Measurements from ENCODE around the gene OR4D6. TPM values are rescaled to one million over a fixed set of nuclear protein-coding genes. Genes with fewer than 3 reads are reported as not detected.
"Not testable (repeated sequence)": the region's sequence is repeated elsewhere in the genome, so short reads cannot be mapped to it uniquely, and the experiment has no call there.

OR4D6 gene
- not detected for polyA plus RNA-seq (ENCODE audit: insufficient read length)
- long read RNA-seq, donor 1: 0 reads
- long read RNA-seq, donor 2: 0 reads
- long read RNA-seq, donor 3: 0 reads
- long read RNA-seq, donor 4: 0 reads
- long read RNA-seq, donor 5: 0 reads
- long read RNA-seq, donor 6: 0 reads
- long read RNA-seq, donor 7: 0 reads
- long read RNA-seq, donor 8: 0 reads

- no peak for DNase-seq
These were observed at the start of gene OR4D6 for GRCh38 chr11:59456661-59457060. Gene OR4D6 (plus strand): TSS chr11:59456961. CDS start chr11:59456961, 0 bp downstream.

- DNase-seq: no peak
These were observed 43.1 kb upstream of the OR4D6 start for GRCh38 chr11:59413646-59414045.

- DNase-seq: no peak
These were observed 41.6 kb upstream of the OR4D6 start for GRCh38 chr11:59415111-59415510.

- no peak for DNase-seq
These were observed 40.1 kb upstream of the OR4D6 start for GRCh38 chr11:59416613-59417012.

GRCh38 chr11:59417023-59417422 lies 39.7 kb upstream of the OR4D6 start:
- DNase-seq: no peak

GRCh38 chr11:59418156-59418555 lies 38.6 kb upstream of the OR4D6 start:
- DNase-seq: no peak

GRCh38 chr11:59423835-59424234 lies 32.9 kb upstream of the OR4D6 start:
- DNase-seq: no peak

GRCh38 chr11:59425131-59425530 lies 31.6 kb upstream of the OR4D6 start:
- DNase-seq: no peak

GRCh38 chr11:59426361-59427067 lies 30.2 kb upstream of the OR4D6 start, which contains the start of gene OR5A2:
Gene OR5A2 (minus strand): TSS chr11:59426413. CDS start chr11:59422953, 3,460 bp downstream.
- DNase-seq: no peak

- no peak for DNase-seq
These were observed 29.7 kb upstream of the OR4D6 start for GRCh38 chr11:59427068-59427382.

GRCh38 chr11:59429924-59430516 lies 26.7 kb upstream of the OR4D6 start:
- DNase-seq: peak; percentile 32

- DNase-seq: no peak
These were observed 20.6 kb upstream of the OR4D6 start, which contains the start of gene OR5A1 for GRCh38 chr11:59436169-59436568. Gene OR5A1 (plus strand): TSS chr11:59436469. CDS start chr11:59443169, 6,700 bp downstream.

GRCh38 chr11:59437770-59438169 lies 19.0 kb upstream of the OR4D6 start:
- no peak for DNase-seq

GRCh38 chr11:59445624-59446023 lies 11.1 kb upstream of the OR4D6 start:
- not testable (repeated sequence) for DNase-seq

GRCh38 chr11:59448484-59448883 lies 8.3 kb upstream of the OR4D6 start:
- DNase-seq: no peak

GRCh38 chr11:59459916-59460315 lies 3.2 kb downstream of the OR4D6 start:
- no peak for DNase-seq

- peak; percentile 19 for DNase-seq
These were observed 6.5 kb downstream of the OR4D6 start for GRCh38 chr11:59463190-59463641.

- no peak for DNase-seq
These were observed 16.3 kb downstream of the OR4D6 start, which contains the start of gene OR4D10 for GRCh38 chr11:59473015-59473414. Gene OR4D10 (plus strand): TSS chr11:59473315. CDS start chr11:59477430, 4,115 bp downstream.

GRCh38 chr11:59475176-59475575 lies 18.4 kb downstream of the OR4D6 start:
- DNase-seq: no peak

GRCh38 chr11:59479906-59480305 lies 23.1 kb downstream of the OR4D6 start:
- no peak for DNase-seq

- peak; percentile 1 for DNase-seq
These were observed 23.6 kb downstream of the OR4D6 start for GRCh38 chr11:59480359-59480758.

GRCh38 chr11:59501931-59502330 lies 45.2 kb downstream of the OR4D6 start:
- DNase-seq: no peak

GRCh38 chr11:59503276-59503675 lies 46.5 kb downstream of the OR4D6 start, which contains the start of gene OR4D11:
Gene OR4D11 (plus strand): TSS chr11:59503576. CDS start chr11:59503576, 0 bp downstream.
- no peak for DNase-seq

All from left kidney (tissue), 8 donors.